H1 (cell line): ENCODE data around the gene JADE1. TPM values are rescaled to one million over a fixed set of nuclear protein-coding genes. Genes with fewer than 3 reads are reported as not detected.

ENCODE experiments used
- JUND ChIP-seq: IDR thresholded peaks from 2 replicates; pipeline ENCODE4 v1.6.1; 2011; ENCODE audit warnings: mild to moderate bottlenecking, improper control_type of control experiment, low read length
- RBBP5 ChIP-seq: IDR thresholded peaks from 2 replicates; pipeline ENCODE4 v1.7.1; 2012; ENCODE audit warnings: low read depth, mild to moderate bottlenecking, inconsistent platforms, low read length, moderate library complexity, borderline replicate concordance
- polyA plus RNA-seq, 7 experiments: library from polyadenylated mRNA; depleted of rRNA in 3 of 7; stranded (reverse) in 5 of 7; unstranded in 2 of 7; fragments of >200 nt in 5 of 7; fragments of 200-250 nt in 2 of 7; gene quantifications; 1 replicate in 5 of 7; 2 replicates in 1 of 7; 4 replicates in 1 of 7; pipeline versions ENCODE4 v1.2.1 to v1.2.3, GENCODE V29; 2011 to 2013; ENCODE audit warnings: missing spikeins in 2 of 7, mixed read lengths in 2 of 7
- total RNA-seq: library from RNA; stranded (reverse); fragmentation: NEBNext Ultra II Directional; extraction: Animal tissue kit (Norgen Biotek cat#: 25700); gene quantifications from 2 replicates; pipeline ENCODE4 v1.2.1, GENCODE V29; 2021
- TF ChIP-seq, protein P1 (sequence below): IDR thresholded peaks from 2 replicates; pipeline ENCODE4 v1.6.1; 2011; ENCODE audit warnings: low read length, improper control_type of control experiment

Gene JADE1
- total and polyA plus RNA-seq, 2 of the 8 experiments (the other 6 are each of a cell fraction or from before 2014, with no cell fraction given), result 37.7 to 213 TPM

DNA sequence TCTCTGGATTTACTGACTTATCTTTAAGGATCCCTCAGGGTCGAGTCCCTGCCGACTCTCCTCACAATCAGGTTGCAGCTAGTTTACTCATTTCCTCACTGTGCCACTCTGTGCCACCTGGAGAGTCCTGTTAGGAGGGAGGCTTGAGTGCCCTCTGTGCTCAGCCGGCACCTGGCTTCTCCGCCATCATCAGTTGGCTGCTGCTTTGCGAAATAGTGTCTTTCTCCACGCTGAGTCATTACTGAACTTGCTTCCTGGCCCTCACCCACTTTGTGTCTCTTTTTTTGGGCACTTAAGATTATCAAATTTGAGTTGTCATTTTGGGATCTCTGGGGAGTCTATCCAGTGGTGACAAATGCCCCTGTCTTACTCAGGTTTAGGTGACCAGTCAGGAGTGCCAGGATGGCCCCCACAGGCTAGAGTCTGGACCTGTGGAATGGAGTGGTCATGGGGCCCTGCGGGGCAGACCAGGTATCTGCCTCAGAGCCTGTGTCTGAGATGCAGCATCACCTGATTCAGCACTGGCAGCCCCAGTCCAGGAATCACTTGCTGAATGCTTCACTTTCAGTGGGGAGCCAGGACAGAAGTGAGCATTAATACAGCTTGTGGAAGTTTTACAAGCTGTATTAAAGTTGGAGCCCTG, 37.7 kb downstream of the JADE1 start (continued):
- no peak for TF ChIP-seq JUND
- TF ChIP-seq, protein P1, sequence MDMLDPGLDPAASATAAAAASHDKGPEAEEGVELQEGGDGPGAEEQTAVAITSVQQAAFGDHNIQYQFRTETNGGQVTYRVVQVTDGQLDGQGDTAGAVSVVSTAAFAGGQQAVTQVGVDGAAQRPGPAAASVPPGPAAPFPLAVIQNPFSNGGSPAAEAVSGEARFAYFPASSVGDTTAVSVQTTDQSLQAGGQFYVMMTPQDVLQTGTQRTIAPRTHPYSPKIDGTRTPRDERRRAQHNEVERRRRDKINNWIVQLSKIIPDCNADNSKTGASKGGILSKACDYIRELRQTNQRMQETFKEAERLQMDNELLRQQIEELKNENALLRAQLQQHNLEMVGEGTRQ, result no peak
- TF ChIP-seq RBBP5, result no peak
